Neural cell (in vitro differentiated cells): ENCODE data around the gene GOLGA6C. TPM values are rescaled to one million over a fixed set of nuclear protein-coding genes. Genes with fewer than 3 reads are reported as not detected.

ENCODE experiments used
- H2AFZ ChIP-seq: fragments of 200-600, 300-800 bp; sonication (generic), shearing (Covaris generic); 2 replicates; pipeline ENCODE4 v1.6.0; 2014; ENCODE audit warnings: low read depth, mild to moderate bottlenecking, antibody characterized with exemption, low read length, moderate library complexity
- H3F3A ChIP-seq: fragments of 200-600 bp; shearing (Covaris generic); 2 replicates; pipeline ENCODE4 v1.6.1; 2016; ENCODE audit warnings: mild to moderate bottlenecking, moderate library complexity, mixed read lengths, antibody characterized with exemption, low read length; ENCODE audit not compliant: insufficient read depth, poor library complexity, severe bottlenecking
- H3K27ac ChIP-seq: fragments of 200-600, 300-800 bp; sonication (generic), shearing (Covaris generic); 2 replicates; pipeline ENCODE4 v1.5.1; 2014; ENCODE audit warnings: mild to moderate bottlenecking, low read length, moderate library complexity
- H3K27me3 ChIP-seq: fragments of 300-800, 200-600 bp; sonication (generic), shearing (Covaris generic); 2 replicates; pipeline ENCODE4 v1.6.0; 2014; ENCODE audit warnings: mild to moderate bottlenecking, low read depth, low read length, moderate library complexity; ENCODE audit not compliant: insufficient read depth
- H3K36me3 ChIP-seq: fragments of 300-800, 200-600 bp; sonication (generic), shearing (Covaris generic); 2 replicates; pipeline ENCODE4 v1.5.1; 2014; ENCODE audit warnings: mild to moderate bottlenecking, antibody characterized with exemption, low read length, moderate library complexity; ENCODE audit not compliant: insufficient read depth
- H3K4me2 ChIP-seq: fragments of 300-800, 200-600 bp; sonication (generic), shearing (Covaris generic); 2 replicates; pipeline ENCODE4 v1.6.0; 2014; ENCODE audit warnings: mild to moderate bottlenecking, low read length
- H3K4me3 ChIP-seq: fragments of 300-800, 200-600 bp; sonication (generic), shearing (Covaris generic); 2 replicates; pipeline ENCODE4 v1.5.1; 2014; ENCODE audit warnings: mild to moderate bottlenecking, low read length, moderate library complexity
- H3K79me2 ChIP-seq: fragments of 200-600 bp; shearing (Covaris generic); replicated peaks from 2 replicates; pipeline ENCODE4 v1.6.0; 2014; ENCODE audit warnings: mild to moderate bottlenecking, low read length, moderate library complexity; ENCODE audit not compliant: insufficient read depth
- H3K9ac ChIP-seq: fragments of 300-800, 200-600 bp; sonication (generic), shearing (Covaris generic); 2 replicates; pipeline ENCODE4 v1.6.1; 2016; ENCODE audit warnings: mild to moderate bottlenecking, low read length, mixed read lengths
- H3K9me2 ChIP-seq: fragments of 200-600 bp; shearing (Covaris generic); 2 replicates; pipeline ENCODE4 v1.6.1; 2016; ENCODE audit warnings: mild to moderate bottlenecking, low read length, mixed read lengths; ENCODE audit not compliant: insufficient read depth
- H3K9me3 ChIP-seq: fragments of 200-600, 300-800 bp; sonication (generic), shearing (Covaris generic); 2 replicates; pipeline ENCODE4 v1.6.1; 2016; ENCODE audit warnings: mild to moderate bottlenecking, mixed run types, low read length, moderate library complexity, mixed read lengths
- H4K20me1 ChIP-seq: fragments of 200-600 bp; shearing (Covaris generic); 2 replicates; pipeline ENCODE4 v1.6.1; 2016; ENCODE audit warnings: mild to moderate bottlenecking, mixed run types; ENCODE audit not compliant: insufficient read depth
- CTCF ChIP-seq: fragments of 450-650 bp; IDR thresholded peaks from 2 replicates; pipeline ENCODE4 v1.5.1; 2014; ENCODE audit warnings: antibody characterized with exemption, mild to moderate bottlenecking, moderate library complexity; ENCODE audit not compliant: poor library complexity, severe bottlenecking
- EP300 ChIP-seq: fragments of 450-650 bp; conservative IDR thresholded peaks from 2 replicates; pipeline ENCODE4 v1.6.1; 2014; ENCODE audit warnings: antibody characterized with exemption, mild to moderate bottlenecking, moderate library complexity; ENCODE audit not compliant: poor library complexity, severe bottlenecking
- EZH2 ChIP-seq: fragments of 200-600, 300-800 bp; shearing (Covaris generic), sonication (generic); IDR thresholded peaks from 2 replicates; pipeline ENCODE4 v1.6.1; 2014; ENCODE audit warnings: antibody characterized with exemption, low read length, borderline replicate concordance, mild to moderate bottlenecking; ENCODE audit not compliant: insufficient read depth, poor library complexity, severe bottlenecking
- MXI1 ChIP-seq: fragments of 450-650 bp; conservative IDR thresholded peaks from 2 replicates; pipeline ENCODE4 v1.6.1; 2014; ENCODE audit warnings: antibody characterized with exemption, mild to moderate bottlenecking; ENCODE audit not compliant: poor library complexity, severe bottlenecking
- POLR2AphosphoS5 ChIP-seq: IDR thresholded peaks from 2 replicates; pipeline ENCODE4 v1.6.1; 2012
- RAD21 ChIP-seq: fragments of 450-650 bp; conservative IDR thresholded peaks from 2 replicates; pipeline ENCODE4 v1.6.1; 2014; ENCODE audit warnings: antibody characterized with exemption, mild to moderate bottlenecking, moderate library complexity
- SMC3 ChIP-seq: fragments of 450-650 bp; conservative IDR thresholded peaks from 2 replicates; pipeline ENCODE4 v1.6.1; 2014; ENCODE audit warnings: antibody characterized with exemption, mild to moderate bottlenecking, moderate library complexity; ENCODE audit not compliant: poor library complexity
- TAF1 ChIP-seq: IDR thresholded peaks from 2 replicates; pipeline ENCODE4 v1.6.1; 2012; ENCODE audit warnings: low read depth
- polyA plus RNA-seq: library from polyadenylated mRNA; depleted of rRNA; stranded (reverse); fragments of >200 nt; gene quantifications from 2 replicates; pipeline ENCODE4 v1.2.3, GENCODE V29; 2014
- TF ChIP-seq, protein P1 (sequence below): IDR thresholded peaks from 2 replicates; pipeline ENCODE4 v1.6.1; 2012; ENCODE audit warnings: borderline replicate concordance

Gene GOLGA6C
- polyA plus RNA-seq, 1 donor from 2014 or later, result not detected

- no peaks in the 10 kb centered on the region for H3K27me3 ChIP-seq
- no peak overlapping the region for H3K27ac ChIP-seq
- TF ChIP-seq, protein P1, sequence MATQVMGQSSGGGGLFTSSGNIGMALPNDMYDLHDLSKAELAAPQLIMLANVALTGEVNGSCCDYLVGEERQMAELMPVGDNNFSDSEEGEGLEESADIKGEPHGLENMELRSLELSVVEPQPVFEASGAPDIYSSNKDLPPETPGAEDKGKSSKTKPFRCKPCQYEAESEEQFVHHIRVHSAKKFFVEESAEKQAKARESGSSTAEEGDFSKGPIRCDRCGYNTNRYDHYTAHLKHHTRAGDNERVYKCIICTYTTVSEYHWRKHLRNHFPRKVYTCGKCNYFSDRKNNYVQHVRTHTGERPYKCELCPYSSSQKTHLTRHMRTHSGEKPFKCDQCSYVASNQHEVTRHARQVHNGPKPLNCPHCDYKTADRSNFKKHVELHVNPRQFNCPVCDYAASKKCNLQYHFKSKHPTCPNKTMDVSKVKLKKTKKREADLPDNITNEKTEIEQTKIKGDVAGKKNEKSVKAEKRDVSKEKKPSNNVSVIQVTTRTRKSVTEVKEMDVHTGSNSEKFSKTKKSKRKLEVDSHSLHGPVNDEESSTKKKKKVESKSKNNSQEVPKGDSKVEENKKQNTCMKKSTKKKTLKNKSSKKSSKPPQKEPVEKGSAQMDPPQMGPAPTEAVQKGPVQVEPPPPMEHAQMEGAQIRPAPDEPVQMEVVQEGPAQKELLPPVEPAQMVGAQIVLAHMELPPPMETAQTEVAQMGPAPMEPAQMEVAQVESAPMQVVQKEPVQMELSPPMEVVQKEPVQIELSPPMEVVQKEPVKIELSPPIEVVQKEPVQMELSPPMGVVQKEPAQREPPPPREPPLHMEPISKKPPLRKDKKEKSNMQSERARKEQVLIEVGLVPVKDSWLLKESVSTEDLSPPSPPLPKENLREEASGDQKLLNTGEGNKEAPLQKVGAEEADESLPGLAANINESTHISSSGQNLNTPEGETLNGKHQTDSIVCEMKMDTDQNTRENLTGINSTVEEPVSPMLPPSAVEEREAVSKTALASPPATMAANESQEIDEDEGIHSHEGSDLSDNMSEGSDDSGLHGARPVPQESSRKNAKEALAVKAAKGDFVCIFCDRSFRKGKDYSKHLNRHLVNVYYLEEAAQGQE, result no peak
- no peak for TF ChIP-seq EZH2
- TF ChIP-seq CTCF, result no peak
- TF ChIP-seq SMC3, result no peak
- TF ChIP-seq TAF1, result no peak
- TF ChIP-seq POLR2AphosphoS5, result no peak
- TF ChIP-seq EP300, result no peak
- no peak for TF ChIP-seq RAD21
- TF ChIP-seq MXI1, result no peak
- no peaks in the 10 kb centered on the region for H4K20me1 ChIP-seq
- no peak overlapping the region for H3K4me2 ChIP-seq
- no peak overlapping the region for H3K9ac ChIP-seq
- H3K4me3 ChIP-seq, result no peak overlapping the region
- H3K36me3 ChIP-seq, result no peaks in the 10 kb centered on the region
- H3K79me2 ChIP-seq, result no peaks in the 10 kb centered on the region
- H3K9me2 ChIP-seq, result no peaks in the 10 kb centered on the region
- no peaks in the 10 kb centered on the region for H3F3A ChIP-seq
- no peak overlapping the region for H2AFZ ChIP-seq
- no peaks in the 10 kb centered on the region for H3K9me3 ChIP-seq
These were observed 25.8 kb upstream of the GOLGA6C start for GRCh38 chr15:75232252-75232813.

DNA sequence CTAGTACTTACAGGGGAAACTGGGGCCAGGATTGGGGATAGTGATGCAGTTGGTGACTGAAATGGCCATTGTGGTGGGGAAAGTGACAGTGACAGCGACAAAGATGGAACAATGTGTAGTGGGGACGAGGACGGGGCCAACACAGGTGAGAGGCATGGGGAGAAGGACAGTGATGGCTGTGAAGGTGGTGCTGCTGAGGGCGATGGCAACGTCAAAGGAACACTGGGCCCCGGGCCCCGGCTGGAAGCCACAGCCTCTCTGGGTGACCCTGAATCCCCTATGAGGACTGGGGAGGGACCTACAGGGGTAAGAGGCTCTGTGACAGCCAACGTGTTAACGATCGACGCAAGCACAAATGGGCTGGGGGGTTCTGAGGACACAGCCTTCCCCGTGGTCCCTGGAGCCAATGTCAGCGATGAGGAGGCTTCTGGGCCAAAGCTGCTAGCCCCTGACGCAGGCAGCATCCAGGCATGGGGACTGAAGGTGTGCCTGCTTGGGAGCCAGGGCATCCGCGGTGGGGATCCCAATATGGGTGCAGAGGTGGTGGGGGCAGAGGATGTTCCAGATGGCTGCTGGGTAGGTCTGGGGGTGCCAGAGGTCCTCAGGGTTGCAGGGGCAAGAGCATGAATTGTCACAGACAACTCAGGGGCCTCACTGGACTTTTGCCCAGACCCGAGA lies 25.2 kb upstream of the GOLGA6C start:
- no peak overlapping the region for H3K9ac ChIP-seq
- no peaks in the 10 kb centered on the region for H3K27me3 ChIP-seq
- H4K20me1 ChIP-seq, result no peaks in the 10 kb centered on the region
- H3K4me2 ChIP-seq, result no peak overlapping the region
- TF ChIP-seq MXI1 (no peak), SMC3 (no peak)
- H3F3A ChIP-seq, result no peaks in the 10 kb centered on the region
- H3K9me2 ChIP-seq, result no peaks in the 10 kb centered on the region
- no peak overlapping the region for H2AFZ ChIP-seq
- no peak overlapping the region for H3K4me3 ChIP-seq
- H3K36me3 ChIP-seq, result no peaks in the 10 kb centered on the region
- no peaks in the 10 kb centered on the region for H3K9me3 ChIP-seq
- no peak overlapping the region for H3K27ac ChIP-seq
- H3K79me2 ChIP-seq, result no peaks in the 10 kb centered on the region
